Right ventricle myocardium inferior (tissue), 1 donor: ENCODE measurements around the gene SSH2. TPM values are rescaled to one million over a fixed set of nuclear protein-coding genes. Genes with fewer than 3 reads are reported as not detected.
A peak's percentile ranks its signal among the peaks of the same experiment; 100 is the strongest.

ENCODE experiments used
- ATAC-seq: fragments of 200-7000 bp; cut with Tn5 transposase; one replicate; pipeline ENCODE4 v1.9.1; 2020; ENCODE audit warnings: mild to moderate bottlenecking, moderate library complexity
- DNase-seq: peaks from one replicate; pipeline ENCODE4 v3.0.0; 2021; ENCODE audit errors: missing footprints
- intact Hi-C: fragments of 100-400 bp; cut with DNase I; formaldehyde crosslinking; loops from one replicate; pipeline ENCODE4 v1.11.0; 2022
- total RNA-seq: library from RNA; stranded (reverse); fragmentation: NEBNext Ultra II Directional; extraction: Animal tissue kit (Norgen Biotek cat#: 25700); gene quantifications from one replicate; pipeline ENCODE4 v1.2.1, GENCODE V29; 2021
- donor health status: DM: no; HTN: yes; CAD: no; lungs with severe emphysema.

The SSH2 gene
- total RNA-seq, 1 donor from 2014 or later, result 34.7 TPM

DNA sequence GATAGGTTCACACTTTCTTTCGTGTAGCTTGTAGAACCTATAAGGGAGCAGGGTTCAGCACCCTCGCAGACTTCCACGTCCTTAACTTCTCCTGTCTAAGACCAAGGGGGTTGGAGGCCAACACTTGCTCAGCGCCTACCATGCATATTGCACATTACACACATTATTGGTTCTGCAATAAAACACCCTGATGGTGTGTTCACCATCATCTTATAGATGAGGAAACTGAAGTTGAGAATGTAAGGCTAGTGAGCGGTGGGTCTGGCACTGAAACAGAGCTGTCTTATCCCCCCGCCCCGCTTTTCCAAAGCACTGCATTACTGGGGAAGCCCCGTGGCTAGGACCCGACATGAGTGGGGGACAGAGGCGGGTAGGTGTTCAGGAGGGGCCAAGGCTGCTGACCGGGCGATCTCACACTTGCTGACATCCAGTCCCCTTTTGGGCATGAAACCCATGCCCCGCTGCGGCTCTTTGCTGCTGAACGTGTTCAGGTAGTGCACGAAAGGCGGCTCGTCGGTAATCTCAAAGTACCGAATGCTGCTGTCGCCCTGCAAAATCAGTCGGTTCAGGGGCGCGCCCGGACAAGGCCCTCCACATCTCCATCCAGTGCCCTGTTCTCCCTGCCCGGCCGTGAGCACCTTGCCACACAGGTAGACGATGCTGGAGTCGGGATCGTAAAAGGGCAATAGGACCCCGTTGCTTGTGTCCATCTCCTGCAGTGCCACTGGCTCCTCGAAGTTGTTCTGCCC lies 313.6 kb downstream of the SSH2 start:
- ATAC-seq (no peak), DNase-seq (no peak)
- intact Hi-C loops, result loop anchor here (5.0 to 10.0 kb wide), 2 partner anchors 34 to 318 kb away; partner anchors contain the start of gene SSH2

DNA sequence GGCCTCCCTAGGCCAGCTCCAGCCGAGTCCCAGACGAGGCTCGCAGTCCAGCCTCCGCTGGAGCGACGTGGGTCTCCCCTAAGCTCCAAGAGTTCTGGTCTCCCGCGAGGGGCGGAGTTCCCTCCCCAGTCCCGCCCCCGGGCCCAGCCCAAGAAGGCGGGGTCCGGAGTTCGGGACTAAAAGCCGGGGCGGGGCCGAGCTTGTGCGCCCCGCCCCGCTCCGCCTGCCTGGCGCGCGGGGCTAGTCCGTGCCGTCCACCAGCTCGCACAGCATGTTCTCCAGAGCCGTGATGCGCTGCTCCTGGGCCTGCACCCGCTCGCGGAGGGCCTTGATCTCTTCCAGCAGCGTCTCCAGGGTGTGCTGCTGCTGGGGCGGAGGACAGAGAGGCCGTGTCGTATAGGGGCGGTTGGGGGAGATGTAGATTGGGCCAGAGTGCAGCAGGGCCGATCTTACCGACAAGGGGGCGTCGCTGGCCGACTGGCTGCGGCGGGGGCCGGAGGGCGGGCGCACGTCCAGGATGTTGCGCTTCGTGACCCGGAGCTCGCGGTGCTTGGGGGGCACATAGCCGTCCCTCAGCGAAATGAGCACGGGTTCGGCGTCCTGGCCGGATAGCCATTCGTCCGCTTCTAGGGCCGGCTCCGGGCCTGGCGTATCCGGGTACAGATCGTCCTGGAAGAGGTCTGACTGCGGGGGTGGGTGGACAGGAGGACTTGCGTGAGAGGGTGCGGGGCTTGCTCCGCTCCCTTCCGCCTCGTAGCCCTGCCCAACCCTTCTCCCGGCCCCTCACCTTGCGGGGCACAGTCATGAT lies 314.3 kb downstream of the SSH2 start:
- intact Hi-C loops, result loop anchor here (5.0 to 10.0 kb wide), 2 partner anchors 33 to 319 kb away; partner anchors contain the start of gene SSH2
- peak; percentile 73 for ATAC-seq
- DNase-seq, result peak; percentile 93

DNA sequence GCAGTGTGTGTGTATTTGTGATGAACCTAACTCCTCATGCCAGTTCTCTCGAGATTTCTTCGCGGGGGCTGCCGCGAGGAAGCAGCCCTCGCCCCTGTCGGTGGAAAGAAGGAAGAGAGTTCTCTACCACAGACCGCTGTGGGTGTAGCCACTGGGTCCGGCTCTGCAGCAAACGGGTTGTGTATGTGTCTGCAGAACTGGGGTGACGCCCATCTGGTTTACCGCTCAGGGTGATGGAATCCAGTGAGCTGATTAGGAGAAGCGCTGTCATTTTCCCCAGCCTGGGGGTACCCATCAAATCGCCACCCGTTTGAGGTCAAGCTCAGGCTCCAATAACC lies 315.0 kb downstream of the SSH2 start:
- ATAC-seq, result no peak
- intact Hi-C loops, result loop anchor here (5.0 to 10.0 kb wide), 2 partner anchors 33 to 320 kb away; partner anchors contain the start of gene SSH2
- DNase-seq, result no peak

- intact Hi-C loops, result loop anchor here (5.0 to 10.0 kb wide), 2 partner anchors 32 to 320 kb away; partner anchors contain the start of gene SSH2
- DNase-seq, result no peak
These were observed 315.5 kb downstream of the SSH2 start for GRCh38 chr17:29614349-29615047.

GRCh38 chr17:29613856-29614255 lies 316.2 kb downstream of the SSH2 start:
- DNase-seq (no peak), ATAC-seq (no peak)
- intact Hi-C loops, result loop anchor here (2.0 to 10.0 kb wide), 2 partner anchors 23 to 321 kb away; partner anchors contain the start of gene SSH2

More at GRCh38 chr17:29614349-29615047, 315.5 kb downstream of the SSH2 start:
- ATAC-seq, result no peak

DNA sequence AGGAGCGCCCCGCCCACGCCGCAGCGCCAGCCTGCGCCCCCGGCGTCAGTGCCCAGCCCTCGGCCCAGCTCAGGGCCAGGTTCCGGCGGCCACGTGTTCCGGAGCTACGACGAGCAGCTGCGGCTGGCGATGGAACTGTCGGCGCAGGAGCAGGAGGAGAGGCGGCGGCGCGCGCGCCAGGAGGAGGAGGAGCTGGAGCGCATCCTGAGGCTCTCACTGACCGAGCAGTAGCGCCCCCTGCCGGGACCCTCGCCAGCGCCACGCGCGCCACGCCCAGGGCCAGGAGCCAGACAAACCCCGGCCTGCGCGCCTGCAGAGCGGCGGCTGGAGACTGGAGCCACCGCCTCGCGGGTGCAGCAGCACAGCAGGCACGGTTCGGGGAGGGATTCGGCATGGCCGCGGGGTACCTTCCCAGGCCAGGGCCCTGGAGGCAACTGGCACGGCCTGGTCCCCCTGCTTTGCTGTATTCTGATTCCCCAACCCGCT lies 316.6 kb downstream of the SSH2 start:
- intact Hi-C loops, result loop anchor here (2.0 to 10.0 kb wide), 2 partner anchors 23 to 321 kb away; partner anchors contain the start of gene SSH2

GRCh38 chr17:29612404-29613280 lies 317.4 kb downstream of the SSH2 start:
- ATAC-seq (no peak), DNase-seq (no peak)
- intact Hi-C loops, result loop anchor here (2.0 to 10.0 kb wide), 2 partner anchors 22 to 322 kb away; partner anchors contain the start of gene SSH2

More for the DNA sequence above, 316.6 kb downstream of the SSH2 start:
- peak; percentile 72 for ATAC-seq
- DNase-seq, result peak; percentile 97

DNA sequence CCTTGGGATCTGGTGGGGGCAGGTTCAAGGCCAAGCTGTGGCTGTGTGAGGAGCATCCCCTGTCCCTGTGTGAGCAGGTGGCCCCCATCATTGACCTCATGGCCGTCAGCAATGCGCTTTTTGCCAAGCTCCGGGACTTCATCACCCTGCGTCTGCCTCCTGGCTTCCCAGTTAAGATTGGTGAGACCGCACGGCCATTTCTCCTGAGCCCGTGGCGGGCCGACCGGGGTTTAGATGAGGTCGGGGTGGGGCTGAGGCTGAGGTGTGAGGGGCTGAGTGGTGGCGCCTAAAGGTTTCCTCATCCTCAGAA lies 318.0 kb downstream of the SSH2 start:
- DNase-seq (peak; percentile 63), ATAC-seq (no peak)
- intact Hi-C loops, result loop anchor here (2.0 to 10.0 kb wide), 2 partner anchors 21 to 323 kb away; partner anchors contain the start of gene SSH2

DNA sequence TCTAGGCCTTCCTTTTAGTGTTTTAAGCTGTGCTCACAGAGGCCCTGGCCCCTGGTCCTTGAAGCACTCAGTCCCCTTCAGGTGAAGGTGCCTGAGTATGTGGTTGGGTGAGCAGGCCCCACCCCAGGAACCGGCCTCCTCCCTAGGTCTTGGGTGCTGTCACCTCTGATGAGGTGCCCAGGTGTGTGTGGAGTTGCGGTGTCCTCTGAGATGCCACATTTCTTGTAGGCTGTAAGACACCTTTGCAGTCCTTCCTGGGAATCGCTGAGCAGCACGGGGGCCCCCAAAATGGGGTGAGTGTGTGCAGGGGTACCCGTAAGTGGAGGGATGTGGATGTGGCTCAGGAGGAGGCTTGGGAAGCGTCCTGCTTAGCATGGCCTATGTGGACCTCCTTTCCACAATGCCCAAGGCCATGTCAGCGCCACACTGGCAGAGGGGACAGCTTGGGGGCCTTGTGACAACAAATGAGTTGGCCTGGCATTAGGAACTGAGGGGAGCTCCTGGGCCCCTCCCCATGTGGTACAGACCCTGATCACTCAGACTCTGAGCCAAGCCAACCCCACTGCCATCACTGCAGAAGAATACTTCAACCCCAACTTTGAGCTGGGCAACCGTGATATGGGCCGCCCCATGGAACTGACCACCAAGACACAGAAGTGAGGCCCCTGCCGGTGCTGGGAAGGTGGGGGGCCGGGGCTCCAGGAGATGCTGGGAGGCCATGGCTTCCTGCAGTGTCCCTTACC lies 318.5 kb downstream of the SSH2 start:
- ATAC-seq (no peak), DNase-seq (no peak)
- intact Hi-C loops, result loop anchor here (2.0 to 10.0 kb wide), 2 partner anchors 21 to 323 kb away; partner anchors contain the start of gene SSH2

- ATAC-seq, result no peak
- intact Hi-C loops, result loop anchor here (10.0 kb wide), 1 partner anchor 324 kb away; the partner anchor contains the start of gene SSH2
These were observed 319.6 kb downstream of the SSH2 start for GRCh38 chr17:29610395-29610794.

GRCh38 chr17:29608986-29609385 lies 321.0 kb downstream of the SSH2 start:
- DNase-seq (peak; percentile 62), ATAC-seq (no peak)
- intact Hi-C loops, result no loop called here

More at GRCh38 chr17:29610395-29610794, 319.6 kb downstream of the SSH2 start:
- no peak for DNase-seq

DNA sequence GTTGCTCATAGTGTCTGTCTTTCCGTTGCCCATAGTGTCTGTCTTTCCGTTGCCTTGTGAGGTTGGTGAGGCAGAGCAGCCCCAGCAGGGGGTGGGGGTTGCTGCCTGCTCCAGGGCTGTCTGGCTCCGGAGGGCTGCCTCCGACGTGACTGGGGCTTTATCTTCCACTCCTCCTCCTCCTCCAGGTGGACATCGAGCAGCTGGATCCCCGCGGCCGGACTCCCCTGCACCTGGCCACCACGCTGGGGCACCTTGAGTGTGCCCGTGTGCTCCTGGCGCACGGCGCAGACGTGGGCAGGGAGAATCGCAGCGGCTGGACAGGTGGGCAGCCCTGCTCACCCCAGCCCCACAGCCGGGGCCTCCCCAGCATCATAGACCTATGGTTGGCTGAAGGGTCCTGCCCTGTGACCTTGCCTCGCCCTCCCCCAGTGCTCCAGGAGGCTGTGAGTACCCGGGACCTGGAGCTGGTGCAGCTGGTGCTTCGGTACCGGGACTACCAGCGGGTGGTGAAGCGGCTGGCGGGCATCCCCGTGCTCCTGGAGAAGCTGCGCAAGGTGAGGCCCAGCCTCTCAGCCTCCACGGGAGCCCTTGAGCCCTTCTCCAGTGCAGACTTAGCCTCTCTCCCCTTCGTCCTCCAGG lies 322.4 kb downstream of the SSH2 start:
- ATAC-seq (no peak), DNase-seq (peak; percentile 45)
- intact Hi-C loops, result no loop called here

- DNase-seq (no peak), ATAC-seq (no peak)
- intact Hi-C loops, result no loop called here
These were observed 326.8 kb downstream of the SSH2 start for GRCh38 chr17:29603109-29603674.

GRCh38 chr17:29597361-29598172 lies 332.5 kb downstream of the SSH2 start:
- peak; percentile 30 for DNase-seq
- intact Hi-C loops, result no loop called here
- no peak for ATAC-seq

DNA sequence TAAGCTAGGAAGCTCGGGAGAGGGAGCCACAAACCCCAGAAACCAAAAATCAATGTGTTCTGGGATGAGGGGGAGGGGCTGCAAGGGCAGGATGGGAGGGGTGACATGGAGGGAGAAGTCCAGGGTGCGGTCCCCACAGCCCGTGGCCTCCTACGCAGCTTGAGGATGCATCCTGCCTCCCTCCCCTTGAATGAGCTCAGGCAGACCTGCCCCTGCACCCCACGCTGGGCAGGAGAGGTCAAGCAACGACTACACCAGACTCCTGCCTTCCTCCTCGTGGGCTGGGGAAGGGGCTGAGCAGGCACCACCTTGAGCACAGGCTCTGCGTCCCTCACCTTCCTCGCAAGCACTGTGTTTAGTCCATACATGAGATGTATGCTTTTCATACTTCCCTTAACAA lies 333.2 kb downstream of the SSH2 start:
- intact Hi-C loops, result no loop called here
- DNase-seq, result peak; percentile 50
- no peak for ATAC-seq
